Effector memory CD4-positive, alpha-beta T cell (primary cell): ENCODE measurements around the gene TCF21.

ENCODE experiments used
- DNase-seq, 3 donors: peaks; one replicate each; pipeline ENCODE4 v3.0.0-alpha.2; 2020
- H3K27ac ChIP-seq: 2 replicates; pipeline ENCODE4 v1.7.0; 2013; ENCODE audit warnings: mild to moderate bottlenecking, low read length, moderate library complexity; ENCODE audit not compliant: insufficient read depth, poor library complexity, severe bottlenecking
- H3K27me3 ChIP-seq: replicated peaks from 2 replicates; pipeline ENCODE4 v1.7.0; 2013; ENCODE audit warnings: mild to moderate bottlenecking, low read length; ENCODE audit not compliant: insufficient read depth, control insufficient read depth, poor library complexity, severe bottlenecking
- H3K36me3 ChIP-seq: 2 replicates; pipeline ENCODE4 v1.7.0; 2013; ENCODE audit warnings: mild to moderate bottlenecking, low read length, moderate library complexity; ENCODE audit not compliant: control insufficient read depth, insufficient read depth
- H3K4me1 ChIP-seq: 2 replicates; pipeline ENCODE4 v1.7.0; 2013; ENCODE audit warnings: low read length, mild to moderate bottlenecking; ENCODE audit not compliant: control insufficient read depth, insufficient read depth, poor library complexity, severe bottlenecking
- H3K4me3 ChIP-seq: 2 replicates; pipeline ENCODE4 v1.7.0; 2013; ENCODE audit warnings: low read length, low read depth, mild to moderate bottlenecking; ENCODE audit not compliant: insufficient read depth, poor library complexity, severe bottlenecking
- H3K9me3 ChIP-seq: 2 replicates; pipeline ENCODE4 v1.7.0; 2013; ENCODE audit warnings: mild to moderate bottlenecking, low read length, moderate library complexity; ENCODE audit not compliant: control insufficient read depth

Gene TCF21

DNA sequence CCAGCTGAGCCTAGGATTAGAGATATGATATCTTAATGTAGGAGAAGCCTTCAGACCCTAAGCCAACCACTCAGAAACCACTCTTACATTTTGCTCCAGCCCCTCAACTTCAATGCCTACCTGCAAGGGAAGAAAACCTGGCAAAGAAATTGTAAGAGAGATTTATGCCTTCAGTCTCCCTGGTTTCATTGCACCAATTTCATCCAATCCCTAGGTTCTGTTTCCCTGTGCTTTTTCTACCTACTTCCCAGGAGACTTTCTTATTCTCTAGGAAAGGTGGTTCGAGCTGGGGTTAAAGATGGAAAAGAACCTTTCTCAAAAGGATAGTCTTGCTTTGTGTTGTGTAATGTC, 1.1 kb upstream of the TCF21 start:
- Histone ChIP-seq H3K27ac (no peak overlapping the region), H3K4me3 (no peak overlapping the region), H3K27me3 (peaks cover 41% of the 10 kb centered on the region), H3K9me3 (no peaks in the 10 kb centered on the region), H3K4me1 (peaks cover 21% of the 10 kb centered on the region), H3K36me3 (no peaks in the 10 kb centered on the region)
- DNase-seq, result no peak

DNA sequence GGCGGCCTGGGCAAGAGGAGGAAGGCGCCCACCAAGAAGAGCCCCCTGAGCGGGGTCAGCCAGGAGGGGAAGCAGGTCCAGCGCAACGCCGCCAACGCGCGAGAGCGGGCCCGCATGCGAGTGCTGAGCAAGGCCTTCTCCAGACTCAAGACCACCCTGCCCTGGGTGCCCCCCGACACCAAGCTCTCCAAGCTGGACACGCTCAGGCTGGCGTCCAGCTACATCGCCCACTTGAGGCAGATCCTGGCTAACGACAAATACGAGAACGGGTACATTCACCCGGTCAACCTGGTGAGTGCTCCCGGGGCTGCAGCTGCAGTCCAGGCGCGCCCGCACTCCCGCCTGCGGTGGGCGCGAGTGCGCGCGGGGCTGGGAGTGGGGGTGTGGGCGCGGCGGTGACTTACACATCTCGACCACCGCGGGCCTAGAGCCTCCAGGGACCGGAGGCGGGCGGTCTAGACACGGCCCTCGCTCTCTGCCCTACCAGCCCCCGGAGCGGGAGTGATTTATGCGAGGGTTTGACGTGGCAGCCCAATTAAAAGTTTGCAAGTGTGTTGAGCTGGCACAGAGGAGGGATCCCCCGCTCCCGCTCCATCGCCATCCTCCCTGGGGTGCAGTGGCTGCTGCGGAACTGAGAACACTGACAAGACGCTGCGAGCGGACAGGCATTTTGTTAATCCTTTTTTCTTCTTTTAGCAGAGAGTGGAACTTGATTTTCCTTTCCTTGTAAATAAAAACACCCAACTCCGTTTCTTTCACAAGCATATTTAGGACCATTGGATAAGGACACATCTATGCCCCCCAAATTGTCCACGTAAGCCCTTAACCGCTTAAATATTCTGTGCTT, 867 bp downstream of the TCF21 start:
- DNase-seq, result no peak
- no peaks in the 10 kb centered on the region for H3K9me3 ChIP-seq
- peaks cover 50% of the 10 kb centered on the region for H3K27me3 ChIP-seq
- peak overlapping the region; percentile 13 for H3K4me3 ChIP-seq
- H3K4me1 ChIP-seq, result peaks cover 21% of the 10 kb centered on the region
- no peak overlapping the region for H3K27ac ChIP-seq
- H3K36me3 ChIP-seq, result no peaks in the 10 kb centered on the region

DNA sequence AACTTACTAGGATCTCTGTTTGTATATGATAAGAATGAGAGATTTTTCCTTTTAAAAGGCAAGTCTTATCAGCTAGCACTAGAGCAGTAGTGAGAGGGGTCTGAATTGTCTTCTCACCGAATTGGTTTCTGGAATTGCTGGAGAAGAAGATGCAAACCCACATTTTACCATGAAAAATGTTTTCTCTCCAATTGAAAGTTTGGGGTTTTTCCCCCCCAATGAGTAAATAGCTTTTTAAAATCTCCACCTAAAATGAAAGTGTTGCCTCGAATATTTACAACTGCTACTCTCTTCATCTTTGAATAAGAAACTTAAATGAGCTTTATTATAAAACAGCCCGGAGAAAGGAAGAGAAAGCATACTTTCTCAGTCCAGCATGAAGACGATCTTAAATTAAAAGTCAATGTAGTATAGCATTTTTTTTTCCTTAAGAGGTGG, 1.8 kb downstream of the TCF21 start:
- Histone ChIP-seq H3K4me1 (peaks cover 21% of the 10 kb centered on the region), H3K4me3 (peak overlapping the region; percentile 43), H3K27ac (no peak overlapping the region), H3K36me3 (no peaks in the 10 kb centered on the region), H3K27me3 (peaks cover 54% of the 10 kb centered on the region), H3K9me3 (no peaks in the 10 kb centered on the region)
- DNase-seq, result no peak

DNA sequence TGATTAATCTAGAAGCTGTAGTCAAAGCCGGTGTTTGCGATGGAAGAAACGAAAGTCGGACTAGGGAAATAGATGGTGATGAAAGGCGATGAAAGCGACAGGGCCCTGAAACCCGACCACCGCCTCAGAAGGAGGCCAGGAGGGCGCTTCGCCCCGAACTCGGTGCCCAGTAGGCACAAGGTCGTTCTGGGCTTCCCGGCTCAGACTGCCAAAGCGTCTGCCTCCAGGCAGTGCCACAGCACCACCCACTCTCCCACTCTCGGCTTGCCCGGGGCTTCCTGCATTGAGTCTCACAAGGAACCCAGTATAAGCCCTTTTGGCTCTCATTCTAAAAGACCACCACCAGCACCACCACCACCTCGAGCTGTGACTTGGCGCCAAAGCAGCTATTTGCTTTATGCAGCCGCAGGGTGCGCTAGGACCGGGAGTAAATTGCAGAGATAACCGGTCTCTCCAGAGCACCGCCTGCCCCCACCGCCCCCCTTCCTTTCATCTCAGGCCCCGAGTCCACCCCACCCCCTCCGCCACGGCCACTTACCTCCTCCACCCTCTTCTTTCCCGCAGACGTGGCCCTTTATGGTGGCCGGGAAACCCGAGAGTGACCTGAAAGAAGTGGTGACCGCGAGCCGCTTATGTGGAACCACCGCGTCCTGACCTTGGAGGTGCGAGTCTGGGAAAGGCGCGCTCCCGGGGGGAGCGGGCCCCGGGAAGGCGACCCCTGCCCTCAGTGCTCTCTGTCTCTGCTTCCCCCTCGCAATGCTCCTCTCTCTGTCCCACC, 2.4 kb downstream of the TCF21 start:
- peaks cover 21% of the 10 kb centered on the region for H3K4me1 ChIP-seq
- no peaks in the 10 kb centered on the region for H3K9me3 ChIP-seq
- no peaks in the 10 kb centered on the region for H3K36me3 ChIP-seq
- H3K27ac ChIP-seq, result no peak overlapping the region
- no peak for DNase-seq
- peaks cover 56% of the 10 kb centered on the region for H3K27me3 ChIP-seq
- peak overlapping the region; percentile 43 for H3K4me3 ChIP-seq

DNA sequence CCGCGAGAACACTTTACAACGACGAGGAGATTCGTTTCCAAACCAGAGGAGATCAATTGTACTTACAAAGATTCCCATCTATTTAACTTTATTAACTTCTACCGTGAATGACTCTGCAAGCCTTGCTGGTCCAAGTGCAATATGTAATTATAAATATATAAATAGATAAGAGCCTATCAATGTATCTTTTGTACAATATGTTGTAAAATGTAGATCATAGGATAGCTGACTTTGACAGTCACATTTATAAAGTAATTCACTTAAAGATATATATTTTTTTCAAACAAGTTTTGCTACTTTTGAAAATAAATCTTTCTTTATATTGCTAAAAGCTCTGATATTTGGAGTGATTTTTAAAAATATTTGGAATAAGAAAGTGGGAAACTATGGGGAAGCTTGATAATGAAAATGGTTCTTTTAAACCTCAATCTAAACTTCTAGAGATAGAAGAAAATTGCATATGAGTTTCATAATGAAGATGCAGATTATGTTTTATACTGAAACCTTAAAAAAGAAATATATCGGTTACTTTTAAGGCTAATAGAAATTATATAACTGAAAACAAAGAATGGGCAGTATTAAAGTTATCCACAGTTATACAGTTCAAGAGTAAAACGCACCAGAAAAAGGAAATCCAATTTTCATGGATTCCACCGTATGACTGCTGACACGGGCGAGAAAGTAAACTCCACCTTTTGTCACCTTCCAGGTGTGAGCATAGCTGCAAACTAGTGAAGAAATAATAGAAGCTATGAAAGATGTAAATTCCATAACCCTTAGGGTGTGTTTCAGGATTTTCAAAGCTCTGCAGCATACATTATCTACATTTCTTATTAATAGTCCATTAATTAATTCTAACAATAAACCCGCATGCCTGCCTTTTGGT, 3.3 kb downstream of the TCF21 start:
- peaks cover 21% of the 10 kb centered on the region for H3K4me1 ChIP-seq
- peaks cover 50% of the 10 kb centered on the region for H3K27me3 ChIP-seq
- no peak overlapping the region for H3K27ac ChIP-seq
- no peaks in the 10 kb centered on the region for H3K9me3 ChIP-seq
- no peaks in the 10 kb centered on the region for H3K36me3 ChIP-seq
- no peak overlapping the region for H3K4me3 ChIP-seq
- no peak for DNase-seq

DNA sequence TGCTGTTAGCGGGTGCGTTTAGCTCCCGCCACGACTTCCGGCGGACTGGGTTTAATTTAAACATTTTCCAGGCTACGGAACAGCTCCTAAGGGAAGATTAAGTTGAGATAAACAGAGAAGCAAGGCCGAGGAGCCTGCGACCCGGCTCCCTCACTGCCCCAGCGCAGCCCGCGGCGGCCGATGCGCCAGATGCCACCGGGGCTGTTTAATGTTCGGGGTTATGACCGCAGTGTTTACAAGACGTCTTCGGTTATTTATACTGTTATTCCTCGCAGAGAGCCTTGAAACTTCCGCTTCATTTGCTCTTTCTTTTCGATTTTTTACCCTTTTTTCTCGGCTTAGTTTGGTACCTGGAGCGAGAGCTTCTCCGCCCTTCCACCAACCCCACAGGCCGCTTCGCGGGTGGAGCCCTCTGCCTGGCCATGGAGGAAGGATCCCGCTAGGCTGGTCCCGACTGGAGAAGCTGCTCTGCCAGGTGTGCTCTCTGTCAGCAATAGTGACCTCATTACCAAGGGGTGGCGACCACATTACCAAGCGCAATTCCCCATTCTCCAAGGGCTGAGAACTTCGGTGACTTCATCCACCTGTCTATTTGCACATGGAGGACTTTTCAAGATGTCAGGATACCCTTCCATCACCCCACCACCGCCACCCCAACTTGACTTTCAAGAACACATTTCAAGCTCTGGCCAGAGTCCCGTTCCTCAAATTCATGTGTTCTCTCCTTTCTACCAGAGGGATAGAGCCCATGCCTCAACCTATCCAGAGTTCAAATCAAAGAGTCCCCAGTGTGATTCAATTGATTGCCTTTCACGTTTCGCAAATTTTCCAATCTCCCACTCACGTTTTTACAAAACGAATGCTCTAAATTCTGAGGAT, 4.1 kb downstream of the TCF21 start:
- Histone ChIP-seq H3K36me3 (no peaks in the 10 kb centered on the region), H3K9me3 (no peaks in the 10 kb centered on the region), H3K27ac (no peak overlapping the region), H3K27me3 (peaks cover 50% of the 10 kb centered on the region), H3K4me1 (peaks cover 21% of the 10 kb centered on the region), H3K4me3 (no peak overlapping the region)
- DNase-seq, result no peak

DNA sequence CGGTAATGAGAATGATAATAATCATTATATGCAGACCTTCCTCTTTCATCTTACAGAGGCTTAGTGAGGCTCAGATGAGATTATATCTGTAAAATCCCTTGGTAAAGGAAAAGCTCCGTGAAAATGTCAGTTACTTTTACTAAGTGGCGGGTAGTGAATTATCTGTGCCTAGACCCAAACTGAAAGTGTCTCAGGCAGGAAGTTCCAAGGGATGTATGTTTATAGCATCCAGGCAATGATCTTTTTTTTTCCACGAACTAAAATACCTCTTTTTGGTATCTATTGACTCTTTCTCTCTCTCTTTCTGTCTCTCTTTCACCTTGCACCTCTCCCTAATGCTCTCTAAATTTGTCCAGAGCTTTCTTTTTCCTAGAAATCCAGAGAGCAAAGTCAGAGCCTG, 5.0 kb downstream of the TCF21 start:
- H3K27ac ChIP-seq, result no peak overlapping the region
- no peak for DNase-seq
- H3K9me3 ChIP-seq, result no peaks in the 10 kb centered on the region
- H3K4me1 ChIP-seq, result peaks cover 21% of the 10 kb centered on the region
- no peak overlapping the region for H3K4me3 ChIP-seq
- peaks cover 43% of the 10 kb centered on the region for H3K27me3 ChIP-seq
- H3K36me3 ChIP-seq, result no peaks in the 10 kb centered on the region

DNA sequence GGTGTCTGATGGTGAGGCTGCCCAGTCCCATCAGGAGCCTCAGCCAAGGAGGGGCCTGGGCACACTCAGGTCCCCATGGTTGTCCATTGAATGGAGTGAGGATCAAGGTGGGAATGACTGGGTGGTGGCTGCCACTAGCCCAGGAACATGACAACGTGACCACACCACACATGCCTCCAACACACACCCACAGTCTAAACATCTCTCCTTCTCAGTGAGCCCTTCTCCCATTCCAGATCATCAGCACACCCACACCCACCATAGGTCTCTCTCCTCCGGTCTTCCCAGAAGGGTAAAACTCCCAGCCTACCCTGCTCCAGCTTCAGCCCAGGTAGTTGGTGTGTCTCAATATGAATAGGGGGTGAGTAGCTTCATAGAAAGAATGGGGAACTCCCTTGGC, 5.5 kb downstream of the TCF21 start:
- DNase-seq, result no peak
- Histone ChIP-seq H3K27me3 (peaks cover 39% of the 10 kb centered on the region), H3K9me3 (no peaks in the 10 kb centered on the region), H3K4me3 (no peak overlapping the region), H3K4me1 (peaks cover 17% of the 10 kb centered on the region), H3K27ac (no peak overlapping the region), H3K36me3 (no peaks in the 10 kb centered on the region)

DNA sequence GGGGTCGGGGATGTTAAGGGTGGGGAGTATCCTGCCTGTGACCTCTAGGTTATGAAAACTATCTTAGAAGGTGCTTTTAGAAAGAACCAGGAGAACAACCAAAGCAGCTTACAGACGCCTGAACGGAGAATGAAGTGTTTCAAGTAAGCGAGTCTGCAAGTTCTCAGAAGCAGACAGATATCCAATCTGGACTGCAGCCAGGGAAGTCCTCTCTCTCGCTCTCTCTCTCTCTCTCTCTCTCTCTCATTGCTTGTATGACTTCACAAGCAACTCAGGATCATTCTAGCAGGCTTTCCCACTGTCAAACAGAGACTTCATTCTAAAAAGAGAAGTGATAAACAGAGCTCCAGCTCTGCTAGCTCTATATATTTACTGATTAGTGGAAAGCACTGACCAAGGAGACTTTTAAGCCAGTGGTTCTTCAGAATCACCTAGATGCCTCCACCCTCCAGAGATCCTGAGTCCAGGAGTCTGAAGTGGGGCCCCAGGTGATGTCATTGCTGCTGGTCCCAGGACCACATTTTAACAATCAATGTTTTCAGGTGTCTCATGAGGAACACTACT, 6.0 kb downstream of the TCF21 start:
- DNase-seq, result no peak
- H3K9me3 ChIP-seq, result no peaks in the 10 kb centered on the region
- peaks cover 34% of the 10 kb centered on the region for H3K27me3 ChIP-seq
- H3K36me3 ChIP-seq, result no peaks in the 10 kb centered on the region
- H3K4me1 ChIP-seq, result peaks cover 12% of the 10 kb centered on the region
- H3K27ac ChIP-seq, result no peak overlapping the region
- H3K4me3 ChIP-seq, result no peak overlapping the region
